ENCODE data around the gene ARGLU1. TPM values are rescaled to one million over a fixed set of nuclear protein-coding genes. Genes with fewer than 3 reads are reported as not detected.

The ARGLU1 gene
- total RNA-seq, 1 donor, result 127 TPM

DNA sequence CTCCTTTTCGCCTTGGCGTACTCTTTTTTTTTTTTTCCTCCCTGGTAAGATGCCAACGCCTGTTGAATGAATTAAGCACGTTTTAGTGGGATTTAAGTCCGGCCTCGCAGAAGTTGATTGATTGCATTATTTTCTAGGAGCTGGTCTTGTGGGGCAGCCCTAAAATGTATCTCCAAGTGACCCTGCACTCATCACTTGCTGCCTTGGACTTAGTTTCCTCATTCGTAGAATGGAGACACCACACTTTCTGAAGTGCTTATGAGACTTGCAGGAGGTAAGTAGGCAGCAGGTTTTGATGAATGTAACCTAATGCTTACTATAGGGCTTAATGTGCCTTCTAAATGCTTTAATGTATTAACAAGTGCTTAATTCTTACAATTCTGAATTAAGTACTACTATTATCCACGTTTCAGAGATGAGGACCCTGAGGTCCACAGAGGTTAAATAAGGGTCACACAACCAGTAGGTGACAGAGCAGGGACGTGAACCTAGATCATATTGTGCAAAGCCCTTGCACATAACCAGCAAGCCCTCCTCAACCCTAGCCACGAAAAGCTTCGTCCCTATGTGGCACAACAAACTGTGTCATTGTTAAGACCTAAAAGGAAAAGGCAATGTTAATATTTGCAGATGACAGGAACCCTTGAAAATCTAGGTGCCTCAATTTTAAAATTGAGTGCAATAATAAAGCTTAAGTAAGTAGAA, 514 bp upstream of the ARGLU1 start:
- peak overlapping the region; percentile 90 for H3K4me3 ChIP-seq (ENCODE audit: low read length)
- H3K4me1 ChIP-seq (ENCODE audit: insufficient read depth, low read length), result peaks cover 39% of the 10 kb centered on the region
- no peaks in the 10 kb centered on the region for H3K27me3 ChIP-seq (ENCODE audit: insufficient read depth, low read length)
- no peaks in the 10 kb centered on the region for H3K9me3 ChIP-seq (ENCODE audit: low read depth, low read length)

DNA sequence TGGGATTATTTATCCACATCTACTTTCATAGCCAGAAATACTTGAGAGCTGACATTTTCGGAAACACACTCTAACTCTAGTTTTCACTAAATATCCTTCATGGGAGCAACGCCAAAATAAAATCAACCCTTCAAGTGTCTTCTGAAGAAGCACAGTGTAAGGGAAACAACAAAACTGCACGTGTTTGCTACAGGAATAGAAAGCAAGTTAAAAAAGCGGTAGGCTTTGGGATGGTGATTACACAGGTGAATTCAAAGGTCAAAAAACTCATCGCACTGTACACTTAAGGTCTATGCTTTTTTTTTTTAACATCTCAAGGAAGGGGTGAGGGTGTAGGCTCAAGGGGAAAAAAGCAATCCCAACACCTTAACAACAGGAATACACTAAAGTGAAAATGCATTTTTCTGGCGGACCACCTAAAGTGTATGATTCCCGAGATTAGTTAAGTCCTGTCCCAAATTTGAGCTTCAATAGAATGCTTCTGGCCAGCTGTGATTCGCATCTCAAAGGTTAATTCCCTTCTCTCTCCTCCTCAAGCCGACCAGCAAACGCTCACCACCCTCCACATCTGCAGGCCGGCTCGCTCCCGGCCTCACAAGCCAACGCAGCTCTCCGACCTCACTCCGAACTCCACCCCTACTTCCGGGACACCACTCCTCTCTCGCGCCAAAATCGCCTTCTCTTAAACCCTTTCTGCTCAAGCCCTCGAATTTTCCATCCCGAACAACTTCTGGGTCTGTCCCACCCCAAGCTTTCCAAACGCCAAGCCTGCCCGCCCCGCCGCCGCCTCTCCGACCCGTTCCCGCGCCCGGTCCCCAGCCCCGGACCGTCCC, 1.1 kb downstream of the ARGLU1 start:
- Histone ChIP-seq H3K27me3 (ENCODE audit: insufficient read depth, low read length) (no peaks in the 10 kb centered on the region), H3K4me1 (ENCODE audit: insufficient read depth, low read length) (peaks cover 48% of the 10 kb centered on the region), H3K9me3 (ENCODE audit: low read depth, low read length) (no peaks in the 10 kb centered on the region), H3K4me3 (ENCODE audit: low read length) (peak overlapping the region; percentile 90)

DNA sequence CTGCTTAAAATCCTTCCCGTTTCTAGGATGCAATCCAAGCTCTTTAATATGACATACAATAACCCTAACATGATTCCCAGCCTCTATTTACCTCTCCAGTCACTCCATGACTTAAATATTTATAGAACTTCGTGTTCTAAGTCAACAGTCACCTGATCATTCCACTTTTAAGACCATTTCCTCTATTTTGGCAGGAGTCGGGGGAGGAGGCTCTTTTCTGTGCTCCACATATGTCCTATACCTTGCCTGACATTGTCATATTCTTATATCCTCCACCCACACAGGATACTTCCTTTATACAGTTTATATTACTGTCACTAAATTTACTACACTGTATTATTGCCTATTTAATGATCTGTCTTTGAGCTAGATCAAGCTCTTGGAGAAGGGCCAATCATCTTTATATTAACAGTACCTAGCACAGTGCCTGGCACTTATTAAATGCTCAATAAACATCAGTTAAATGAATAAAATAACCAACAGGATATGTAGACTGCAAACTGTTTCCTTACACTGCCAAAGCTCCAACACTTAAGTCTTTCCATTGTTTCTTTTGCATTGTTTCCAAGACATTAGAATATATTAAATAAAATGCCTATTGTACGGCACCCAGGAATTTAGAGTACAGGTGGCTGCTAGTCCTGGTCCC, 2.7 kb downstream of the ARGLU1 start:
- no peak overlapping the region for H3K4me3 ChIP-seq (ENCODE audit: low read length)
- no peaks in the 10 kb centered on the region for H3K27me3 ChIP-seq (ENCODE audit: insufficient read depth, low read length)
- H3K4me1 ChIP-seq (ENCODE audit: insufficient read depth, low read length), result peaks cover 53% of the 10 kb centered on the region
- H3K9me3 ChIP-seq (ENCODE audit: low read depth, low read length), result no peaks in the 10 kb centered on the region

DNA sequence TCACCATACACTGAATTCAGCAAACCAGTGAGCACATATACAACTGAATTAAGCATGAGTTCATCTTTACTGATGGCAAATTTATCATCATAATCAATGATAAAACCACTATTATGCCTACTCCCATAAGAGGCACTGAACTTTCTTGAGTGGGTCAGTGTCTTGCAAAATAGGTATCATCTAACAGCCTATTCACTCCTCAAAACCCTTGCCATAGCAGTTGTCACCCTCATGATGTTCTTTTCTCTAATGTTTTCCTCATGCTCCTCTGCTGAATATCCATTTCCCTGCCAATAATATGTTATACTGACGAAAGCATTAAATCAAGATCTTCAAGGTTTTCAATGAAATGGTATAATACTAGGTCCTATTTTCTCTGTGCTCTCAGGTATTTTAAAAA, 5.6 kb downstream of the ARGLU1 start:
- H3K9me3 ChIP-seq (ENCODE audit: low read depth, low read length), result no peaks in the 10 kb centered on the region
- no peak overlapping the region for H3K4me3 ChIP-seq (ENCODE audit: low read length)
- peaks cover 47% of the 10 kb centered on the region for H3K4me1 ChIP-seq (ENCODE audit: insufficient read depth, low read length)
- no peaks in the 10 kb centered on the region for H3K27me3 ChIP-seq (ENCODE audit: insufficient read depth, low read length)

DNA sequence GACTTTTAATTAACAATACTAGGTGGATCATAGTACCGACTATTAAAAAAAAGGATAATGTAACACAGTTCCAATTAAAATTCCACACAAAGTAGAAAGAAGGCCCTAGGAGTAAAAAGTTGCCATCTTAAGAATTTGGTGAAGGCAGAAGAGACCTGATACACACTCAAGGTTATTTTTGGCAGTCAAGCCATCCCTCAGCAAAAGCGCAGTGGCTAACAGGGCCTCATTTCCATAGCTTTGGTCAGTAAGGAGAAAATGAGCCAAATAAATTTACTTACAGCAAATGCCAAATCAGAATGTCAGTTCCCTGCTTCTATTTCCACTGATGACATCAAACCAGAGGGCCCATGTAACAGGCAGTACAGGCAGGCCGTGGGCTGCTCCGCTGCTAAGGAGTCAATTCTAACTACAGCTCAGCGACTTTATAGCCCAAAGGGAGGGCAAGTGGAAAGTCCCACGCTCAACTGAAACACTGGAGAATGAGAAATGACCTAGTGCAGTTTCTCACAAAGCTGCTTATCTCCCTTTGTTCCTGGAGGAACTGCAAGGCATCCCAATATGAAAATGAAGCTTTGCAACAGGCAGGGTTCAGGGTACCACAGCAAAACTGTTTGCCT, 6.3 kb downstream of the ARGLU1 start:
- Histone ChIP-seq H3K4me1 (ENCODE audit: insufficient read depth, low read length) (peaks cover 43% of the 10 kb centered on the region), H3K4me3 (ENCODE audit: low read length) (no peak overlapping the region), H3K27me3 (ENCODE audit: insufficient read depth, low read length) (no peaks in the 10 kb centered on the region), H3K9me3 (ENCODE audit: low read depth, low read length) (no peaks in the 10 kb centered on the region)

DNA sequence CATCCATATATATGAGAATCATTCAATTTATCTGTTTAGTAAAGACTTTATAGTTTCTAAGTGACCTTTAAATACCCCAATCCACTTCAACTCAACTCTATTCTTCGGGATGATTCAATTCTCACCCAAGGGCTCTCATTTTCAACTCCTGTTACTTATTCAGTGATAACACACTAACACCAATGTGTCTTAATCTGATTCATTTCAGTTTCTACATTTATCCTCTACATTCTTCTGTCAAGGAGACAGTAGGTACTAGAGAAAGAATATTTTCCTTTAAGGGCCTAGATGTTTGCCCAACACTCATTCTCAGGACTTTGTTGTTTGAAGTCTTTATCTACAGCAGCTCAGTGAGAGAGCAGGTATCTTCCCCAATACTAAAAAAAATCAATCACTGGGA, 7.1 kb downstream of the ARGLU1 start:
- Histone ChIP-seq H3K4me3 (ENCODE audit: low read length) (no peak overlapping the region), H3K4me1 (ENCODE audit: insufficient read depth, low read length) (peaks cover 35% of the 10 kb centered on the region), H3K9me3 (ENCODE audit: low read depth, low read length) (no peaks in the 10 kb centered on the region), H3K27me3 (ENCODE audit: insufficient read depth, low read length) (no peaks in the 10 kb centered on the region)

DNA sequence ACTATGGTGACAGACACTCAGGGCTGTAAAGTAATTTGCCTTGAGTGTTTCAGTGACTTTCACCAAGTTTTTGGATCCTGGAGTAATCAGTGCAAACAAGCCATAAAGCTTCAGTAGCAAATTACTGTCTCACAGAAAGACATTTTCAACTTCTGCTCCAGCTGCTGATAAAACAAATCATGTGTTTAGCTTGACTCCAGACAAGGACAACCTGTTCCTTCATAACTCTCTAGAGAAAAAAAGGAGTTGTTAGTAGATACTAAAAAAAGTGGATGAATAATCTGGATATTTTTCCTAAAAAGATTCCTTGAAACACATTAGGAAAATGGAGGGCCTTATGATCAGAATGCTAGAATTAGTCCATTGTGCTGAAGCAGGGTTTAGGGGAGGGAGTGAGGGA, 9.4 kb downstream of the ARGLU1 start:
- no peaks in the 10 kb centered on the region for H3K9me3 ChIP-seq (ENCODE audit: low read depth, low read length)
- H3K4me3 ChIP-seq (ENCODE audit: low read length), result no peak overlapping the region
- peaks cover 14% of the 10 kb centered on the region for H3K4me1 ChIP-seq (ENCODE audit: insufficient read depth, low read length)
- H3K27me3 ChIP-seq (ENCODE audit: insufficient read depth, low read length), result no peaks in the 10 kb centered on the region

DNA sequence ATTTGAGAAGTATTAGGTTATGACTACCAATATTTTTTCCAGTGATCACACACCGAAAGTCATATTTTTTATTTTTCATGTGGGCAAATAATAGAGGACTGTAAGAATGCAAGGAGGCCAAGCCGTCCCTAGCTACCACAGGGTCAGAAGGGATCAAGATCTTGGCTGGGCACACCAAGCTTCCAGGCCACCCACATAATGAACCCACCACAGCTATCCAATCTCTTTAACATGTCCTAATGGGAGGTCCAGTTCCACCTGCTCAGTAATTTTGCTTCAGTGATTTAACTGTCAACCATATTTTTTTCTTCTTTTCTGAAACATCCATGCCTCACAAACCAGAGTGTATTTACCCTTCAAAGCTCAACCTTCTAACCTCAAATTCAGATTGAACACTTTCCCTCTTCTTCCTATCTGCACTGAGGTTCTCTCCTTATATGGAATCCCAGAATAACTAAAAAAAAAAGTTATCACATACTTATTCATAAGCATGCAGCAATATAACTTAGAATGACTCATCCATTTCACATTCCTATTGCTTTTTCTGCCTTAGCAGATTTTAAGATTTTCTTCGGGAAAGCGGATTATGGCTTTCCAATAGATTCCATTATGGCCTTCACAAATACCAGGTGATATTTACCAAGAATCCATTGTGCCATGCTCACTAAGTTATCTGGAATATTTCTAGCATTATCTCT, 12.2 kb downstream of the ARGLU1 start:
- Histone ChIP-seq H3K9me3 (ENCODE audit: low read depth, low read length) (no peaks in the 10 kb centered on the region), H3K4me1 (ENCODE audit: insufficient read depth, low read length) (peaks cover 4% of the 10 kb centered on the region), H3K27me3 (ENCODE audit: insufficient read depth, low read length) (no peaks in the 10 kb centered on the region), H3K4me3 (ENCODE audit: low read length) (no peak overlapping the region)

DNA sequence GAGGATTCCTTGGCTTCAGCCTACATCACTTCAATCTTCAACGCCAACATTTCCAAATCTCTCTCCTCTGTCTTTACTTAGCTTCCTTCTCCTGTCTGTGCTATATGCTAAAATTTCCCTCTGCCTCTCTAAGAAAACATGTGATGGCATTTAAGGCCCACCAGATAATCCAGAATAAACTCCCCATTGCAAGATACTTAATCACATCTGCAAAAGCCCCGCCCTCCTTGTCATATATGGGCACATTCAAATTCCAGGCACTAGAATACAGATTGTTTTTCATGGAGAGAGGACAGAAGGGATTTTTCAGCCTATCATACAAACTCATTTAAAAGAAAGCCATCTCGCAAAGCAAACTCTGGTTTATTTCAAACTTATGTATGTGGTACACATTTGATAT, 16.2 kb downstream of the ARGLU1 start:
- peaks cover 4% of the 10 kb centered on the region for H3K4me1 ChIP-seq (ENCODE audit: insufficient read depth, low read length)
- no peaks in the 10 kb centered on the region for H3K9me3 ChIP-seq (ENCODE audit: low read depth, low read length)
- no peak overlapping the region for H3K4me3 ChIP-seq (ENCODE audit: low read length)
- H3K27me3 ChIP-seq (ENCODE audit: insufficient read depth, low read length), result no peaks in the 10 kb centered on the region

DNA sequence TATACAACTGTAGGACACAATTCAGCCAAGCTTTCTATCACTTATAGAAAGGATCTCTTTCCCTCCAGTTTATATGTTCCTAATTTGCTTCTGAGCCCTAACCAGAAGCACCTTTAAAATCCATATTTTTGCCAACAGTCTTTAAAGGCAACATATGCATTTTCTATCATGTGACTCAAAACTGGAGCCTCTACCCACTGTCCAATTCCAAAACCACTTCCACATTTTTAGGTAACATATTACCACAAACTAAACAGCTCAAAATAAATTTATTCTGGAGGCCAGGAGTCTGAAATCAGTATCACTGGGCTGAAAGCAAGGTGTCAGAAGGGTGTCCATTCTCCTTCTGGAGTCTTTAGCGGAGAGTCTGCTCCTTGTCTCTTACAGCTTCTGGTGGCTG, 16.6 kb downstream of the ARGLU1 start:
- Histone ChIP-seq H3K9me3 (ENCODE audit: low read depth, low read length) (no peaks in the 10 kb centered on the region), H3K4me3 (ENCODE audit: low read length) (no peak overlapping the region), H3K4me1 (ENCODE audit: insufficient read depth, low read length) (peaks cover 4% of the 10 kb centered on the region), H3K27me3 (ENCODE audit: insufficient read depth, low read length) (no peaks in the 10 kb centered on the region)

DNA sequence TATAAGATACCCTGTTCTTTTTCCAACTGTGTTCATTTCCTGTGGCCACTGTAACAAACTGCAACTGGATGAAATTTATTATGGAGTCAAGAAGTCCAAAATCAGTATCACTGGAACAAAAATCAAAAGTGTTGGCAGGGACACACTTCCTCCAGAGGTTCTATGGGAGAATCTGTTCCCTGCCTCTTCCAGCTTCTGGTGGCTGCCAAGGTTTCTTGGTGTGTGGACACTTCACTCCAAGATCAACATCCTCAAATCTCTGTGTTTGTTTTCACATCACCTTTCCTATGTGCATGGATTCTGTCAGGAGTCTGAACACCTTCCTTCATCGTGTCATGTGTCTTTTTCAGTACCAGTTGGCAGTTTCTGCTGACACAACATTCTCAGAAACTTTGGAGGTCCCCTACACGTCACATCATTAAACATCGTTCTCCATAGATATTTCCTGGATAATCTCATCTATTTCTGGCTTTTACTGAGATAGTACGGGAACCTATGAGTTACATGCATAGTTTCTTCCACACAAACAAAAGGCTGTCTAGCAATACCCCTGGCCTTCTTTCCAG, 17.3 kb downstream of the ARGLU1 start:
- Histone ChIP-seq H3K4me3 (ENCODE audit: low read length) (no peak overlapping the region), H3K4me1 (ENCODE audit: insufficient read depth, low read length) (peaks cover 4% of the 10 kb centered on the region), H3K27me3 (ENCODE audit: insufficient read depth, low read length) (no peaks in the 10 kb centered on the region), H3K9me3 (ENCODE audit: low read depth, low read length) (no peaks in the 10 kb centered on the region)

DNA sequence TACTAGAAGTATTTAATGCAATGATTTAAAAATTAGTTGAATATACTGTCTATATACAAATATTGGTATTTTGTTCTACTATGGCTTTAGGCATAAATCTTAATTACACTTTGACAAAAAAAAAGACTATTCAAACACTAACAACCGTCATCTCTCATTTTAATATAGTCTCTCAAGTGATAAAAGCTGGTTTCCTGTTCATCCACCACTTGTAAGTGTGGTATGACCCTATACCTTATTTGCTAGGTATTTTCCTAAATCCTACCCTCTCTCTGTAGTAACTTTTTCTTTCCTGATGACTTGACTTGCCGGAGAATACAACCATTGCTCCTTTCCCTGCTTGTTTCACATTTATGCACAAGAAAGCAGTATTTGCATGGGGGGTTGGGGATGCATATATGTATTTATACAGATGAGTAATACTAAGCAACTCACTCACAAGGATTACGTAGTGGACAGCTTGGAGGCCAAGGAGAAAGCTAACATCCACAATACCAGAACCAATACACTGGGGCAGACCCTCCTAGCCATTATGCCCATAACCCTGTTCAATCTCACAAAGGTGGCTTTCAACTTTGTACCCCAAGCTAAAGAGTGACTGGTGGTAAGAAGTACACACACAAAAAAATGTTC, 19.8 kb downstream of the ARGLU1 start:
- Histone ChIP-seq H3K27me3 (ENCODE audit: insufficient read depth, low read length) (no peaks in the 10 kb centered on the region), H3K9me3 (ENCODE audit: low read depth, low read length) (no peaks in the 10 kb centered on the region), H3K4me1 (ENCODE audit: insufficient read depth, low read length) (peaks cover 4% of the 10 kb centered on the region), H3K4me3 (ENCODE audit: low read length) (no peak overlapping the region)

DNA sequence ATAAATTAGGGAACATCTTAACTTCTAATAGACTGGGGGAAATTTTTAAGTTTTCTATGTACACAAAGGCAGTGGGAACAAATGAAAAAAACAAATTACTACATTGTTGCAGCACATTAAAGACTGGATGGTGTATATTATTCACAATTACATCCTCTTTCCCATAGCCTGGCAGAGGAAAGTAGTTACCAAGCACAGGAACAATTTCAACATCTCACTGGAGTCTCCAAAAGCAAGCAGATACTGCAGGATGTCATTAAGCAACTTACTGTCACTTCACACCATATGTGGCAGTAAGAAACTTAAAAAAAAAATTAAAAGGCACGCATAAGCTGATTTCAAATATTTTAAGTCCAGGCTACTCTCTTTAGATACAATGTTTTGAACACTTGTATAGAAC, 26.1 kb downstream of the ARGLU1 start:
- no peaks in the 10 kb centered on the region for H3K4me1 ChIP-seq (ENCODE audit: insufficient read depth, low read length)
- H3K27me3 ChIP-seq (ENCODE audit: insufficient read depth, low read length), result no peaks in the 10 kb centered on the region
- H3K9me3 ChIP-seq (ENCODE audit: low read depth, low read length), result no peaks in the 10 kb centered on the region
- H3K4me3 ChIP-seq (ENCODE audit: low read length), result no peak overlapping the region

DNA sequence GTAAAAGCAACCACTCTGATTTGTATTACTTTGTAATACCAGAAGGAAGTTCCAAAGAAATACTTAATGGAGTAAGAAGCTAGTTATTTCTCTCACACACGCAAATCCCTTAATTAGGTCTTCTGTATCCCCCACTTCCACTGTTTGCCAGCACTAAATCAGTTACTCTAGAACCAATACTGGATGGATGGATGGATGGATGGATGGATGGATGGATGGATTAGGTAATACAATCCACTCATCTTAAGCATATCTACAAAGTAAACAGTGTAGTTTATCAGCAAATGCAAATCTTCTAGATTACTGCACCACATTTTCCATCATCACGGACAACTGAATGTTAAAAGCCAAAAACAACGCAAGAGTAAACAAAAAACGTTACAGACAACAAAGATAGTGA, 27.3 kb downstream of the ARGLU1 start:
- H3K9me3 ChIP-seq (ENCODE audit: low read depth, low read length), result no peaks in the 10 kb centered on the region
- H3K4me1 ChIP-seq (ENCODE audit: insufficient read depth, low read length), result peaks cover 9% of the 10 kb centered on the region
- H3K4me3 ChIP-seq (ENCODE audit: low read length), result no peak overlapping the region
- H3K27me3 ChIP-seq (ENCODE audit: insufficient read depth, low read length), result no peaks in the 10 kb centered on the region

Data from mononuclear cell (primary cell).